HEK293 (cell line): ENCODE data around the gene FAM200C.

Experiments
- CTCF ChIA-PET: fragments of 350-600 bp; formaldehyde crosslinking; extraction: SDS; loops from one replicate; lab custom pipeline; 2021; ENCODE audit warnings: antibody characterized with exemption; lab: Yijun Ruan, JAX
- POLR2A ChIA-PET: fragments of 300-600 bp; formaldehyde crosslinking; extraction: SDS; loops from one replicate; lab custom pipeline; 2020; ENCODE audit warnings: antibody characterized with exemption, inconsistent platforms; lab: Yijun Ruan, JAX
- H3K27ac ChIP-seq: fragments of 200-500 bp; sonication (Bioruptor generic); 2 replicates; pipeline ENCODE4 v1.5.1; 2014; ENCODE audit warnings: low read depth, low read length, control low read depth, inconsistent platforms; ENCODE audit errors: extremely low read depth
- H3K36me3 ChIP-seq, 2 experiments: fragments of 200-500 bp in 1 of 2; sonication (Bioruptor generic) in 1 of 2; 1 replicate in 1 of 2; 2 replicates in 1 of 2; pipeline ENCODE4 v1.5.1; 2014 to 2017; ENCODE audit warnings: inconsistent platforms in 2 of 2, low read length in 2 of 2; ENCODE audit not compliant: control insufficient read depth in 2 of 2, insufficient read depth in 1 of 2
- H3K4me1 ChIP-seq: fragments of 200-500 bp; sonication (Bioruptor generic); 2 replicates; pipeline ENCODE4 v1.5.1; 2014; ENCODE audit warnings: mild to moderate bottlenecking, low read length, inconsistent platforms; ENCODE audit not compliant: control insufficient read depth, insufficient read depth
- H3K4me3 ChIP-seq: 2 replicates; pipeline ENCODE4 v1.5.1; 2011; ENCODE audit warnings: low read depth, mild to moderate bottlenecking, control low read depth, low read length, moderate library complexity
- H3K9me3 ChIP-seq: fragments of 200-500 bp; sonication (Bioruptor generic); 2 replicates; pipeline ENCODE4 v1.5.1; 2014; ENCODE audit warnings: low read depth, low read length, inconsistent platforms; ENCODE audit not compliant: control insufficient read depth, insufficient read depth
- CTCF ChIP-seq: fragments of 450-650 bp; formaldehyde crosslinking; IDR thresholded peaks from 2 replicates; pipeline ENCODE4 v1.5.1; 2016; ENCODE audit warnings: missing biosample characterization, missing genetic modification characterization
- GLIS1 ChIP-seq: fragments of 450-650 bp; formaldehyde crosslinking; IDR thresholded peaks from 2 replicates; pipeline ENCODE4 v1.5.1; 2016; ENCODE audit warnings: missing biosample characterization, missing genetic modification characterization
- PBX3 ChIP-seq: sonication (generic); formaldehyde crosslinking; IDR thresholded peaks from 2 replicates; pipeline ENCODE4 v1.8.1; 2022; ENCODE audit warnings: mild to moderate bottlenecking, moderate library complexity, missing genetic modification reagents
- REST ChIP-seq: fragments of 450-650 bp; formaldehyde crosslinking; IDR thresholded peaks from 2 replicates; pipeline ENCODE4 v1.5.1; 2016; ENCODE audit warnings: missing biosample characterization, missing genetic modification characterization
- SCRT1 ChIP-seq: fragments of 450-650 bp; formaldehyde crosslinking; IDR thresholded peaks from 2 replicates; pipeline ENCODE4 v1.5.1; 2016; ENCODE audit warnings: missing biosample characterization, missing genetic modification characterization, borderline replicate concordance
- SP7 ChIP-seq: fragments of 450-650 bp; formaldehyde crosslinking; IDR thresholded peaks from 2 replicates; pipeline ENCODE4 v1.5.1; 2016; ENCODE audit warnings: missing biosample characterization, missing genetic modification characterization
- ZBTB11 ChIP-seq: fragments of 450-650 bp; formaldehyde crosslinking; conservative IDR thresholded peaks from 2 replicates; pipeline ENCODE4 v1.5.1; 2016; ENCODE audit warnings: low read depth, missing biosample characterization, missing genetic modification characterization
- ZBTB17 ChIP-seq: fragments of 450-650 bp; formaldehyde crosslinking; IDR thresholded peaks from 2 replicates; pipeline ENCODE4 v1.5.1; 2016; ENCODE audit warnings: missing biosample characterization, missing genetic modification characterization
- ZNF10 ChIP-seq: fragments of 450-650 bp; formaldehyde crosslinking; IDR thresholded peaks from 2 replicates; pipeline ENCODE4 v1.5.1; 2017; ENCODE audit warnings: missing biosample characterization, missing genetic modification characterization
- ZNF138 ChIP-seq: fragments of 450-650 bp; formaldehyde crosslinking; IDR thresholded peaks from 2 replicates; pipeline ENCODE4 v1.5.1; 2016; ENCODE audit warnings: missing biosample characterization, missing genetic modification characterization, borderline replicate concordance
- ZNF19 ChIP-seq: fragments of 450-650 bp; formaldehyde crosslinking; IDR thresholded peaks from 2 replicates; pipeline ENCODE4; 2016; ENCODE audit warnings: missing biosample characterization, missing genetic modification characterization, low read depth
- ZNF292 ChIP-seq: fragments of 450-650 bp; formaldehyde crosslinking; IDR thresholded peaks from 2 replicates; pipeline ENCODE4 v1.5.1; 2016; ENCODE audit warnings: low read depth, missing biosample characterization, missing genetic modification characterization, borderline replicate concordance
- ZNF341 ChIP-seq: fragments of 450-650 bp; formaldehyde crosslinking; IDR thresholded peaks from 2 replicates; pipeline ENCODE4; 2016; ENCODE audit warnings: low read depth, missing biosample characterization, missing genetic modification characterization
- ZNF354C ChIP-seq: fragments of 450-650 bp; formaldehyde crosslinking; IDR thresholded peaks from 2 replicates; pipeline ENCODE4 v1.5.1; 2016; ENCODE audit warnings: missing biosample characterization, missing genetic modification characterization, low read depth, borderline replicate concordance
- ZNF48 ChIP-seq: fragments of 450-650 bp; formaldehyde crosslinking; IDR thresholded peaks from 2 replicates; pipeline ENCODE4 v1.5.1; 2016; ENCODE audit warnings: missing biosample characterization, missing genetic modification characterization
- ZNF501 ChIP-seq: fragments of 450-650 bp; formaldehyde crosslinking; IDR thresholded peaks from 2 replicates; pipeline ENCODE4 v1.5.1; 2016; ENCODE audit warnings: missing biosample characterization, missing genetic modification characterization
- ZNF529 ChIP-seq: fragments of 450-650 bp; formaldehyde crosslinking; IDR thresholded peaks from 2 replicates; pipeline ENCODE4 v1.5.1; 2017; ENCODE audit warnings: missing genetic modification characterization, missing biosample characterization; ENCODE audit not compliant: insufficient replicate concordance
- ZNF530 ChIP-seq: fragments of 450-650 bp; formaldehyde crosslinking; IDR thresholded peaks from 2 replicates; pipeline ENCODE4 v1.5.1; 2016; ENCODE audit warnings: low read depth, missing biosample characterization, missing genetic modification characterization
- ZNF558 ChIP-seq: fragments of 450-650 bp; formaldehyde crosslinking; IDR thresholded peaks from 2 replicates; pipeline ENCODE4 v1.5.1; 2016; ENCODE audit warnings: missing biosample characterization, missing genetic modification characterization
- ZNF561 ChIP-seq: fragments of 450-650 bp; IDR thresholded peaks from 2 replicates; pipeline ENCODE4 v1.5.1; 2018; ENCODE audit warnings: missing biosample characterization, missing genetic modification characterization, borderline replicate concordance
- ZNF585B ChIP-seq: fragments of 450-650 bp; formaldehyde crosslinking; IDR thresholded peaks from 2 replicates; pipeline ENCODE4 v1.5.1; 2016; ENCODE audit warnings: missing biosample characterization, missing genetic modification characterization
- ZNF600 ChIP-seq: fragments of 450-650 bp; formaldehyde crosslinking; IDR thresholded peaks from 2 replicates; pipeline ENCODE4 v1.5.1; 2016; ENCODE audit warnings: missing biosample characterization, missing genetic modification characterization
- ZNF645 ChIP-seq: fragments of 450-650 bp; formaldehyde crosslinking; IDR thresholded peaks from 2 replicates; pipeline ENCODE4; 2016; ENCODE audit warnings: missing biosample characterization, missing genetic modification characterization
- ZNF670 ChIP-seq: fragments of 450-650 bp; formaldehyde crosslinking; IDR thresholded peaks from 2 replicates; pipeline ENCODE4 v1.5.1; 2016; ENCODE audit warnings: missing biosample characterization, missing genetic modification characterization, low read depth

FAM200C gene

GRCh38 chr5:160439205-160439600 lies 39.3 kb upstream of the FAM200C start (continued):
- TF ChIP-seq ZNF10, result peak; percentile 63; the same call in 1 of the 2 replicates

GRCh38 chr5:160438316-160439204 lies 38.7 kb upstream of the FAM200C start:
- H3K9me3 ChIP-seq, result no peaks in the 10 kb centered on the region
- H3K36me3 ChIP-seq, result no peaks in the 10 kb centered on the region
- H3K4me3 ChIP-seq, result peak overlapping the region; percentile 21; the same call in 1 of the 2 replicates
- ChIA-PET POLR2A (interaction anchor here (0.7 to 1.7 kb wide), 3 partner anchors 17 to 19 kb away, joined by 5 to 9 read pairs (median 7); partner anchors contain the start of genes PTTG1 and SLU7), CTCF (interaction anchor here (0.5 to 4.1 kb wide), 41 partner anchors 8 to 1445 kb away, joined by 3 to 56 read pairs (median 5); partner anchors contain the start of genes C1QTNF2, PTTG1 and SLU7)
- no peak overlapping the region for H3K27ac ChIP-seq
- no peaks in the 10 kb centered on the region; the same call in 1 of the 2 replicates for H3K4me1 ChIP-seq
- no peak for TF ChIP-seq ZNF48 (tag by site-specific recombination)
- TF ChIP-seq SP7, result no peak; the same call in 1 of the 2 replicates
- no peak for TF ChIP-seq ZNF645 (tag by site-specific recombination)
- TF ChIP-seq GLIS1 (tag by site-specific recombination), result no peak
- TF ChIP-seq PBX3 (CRISPR knock-in tag), result 0 out of 2 replicates have a peak, but pooled peaks have one; percentile 27
- peak; percentile 92 for TF ChIP-seq CTCF (tag by site-specific recombination)
- TF ChIP-seq ZBTB11 (tag by site-specific recombination), result no peak
- TF ChIP-seq ZNF354C (tag by site-specific recombination), result no peak
- no peak for TF ChIP-seq ZNF501 (tag by site-specific recombination)
- no peak; the same call in 1 of the 2 replicates for TF ChIP-seq ZNF558 (tag by site-specific recombination)
- 0 out of 2 replicates have a peak, but pooled peaks have one; percentile 42 for TF ChIP-seq ZNF600
- TF ChIP-seq REST, result no peak
- TF ChIP-seq ZNF670 (tag by site-specific recombination), result no peak
- TF ChIP-seq ZNF19 (tag by site-specific recombination), result no peak
- TF ChIP-seq ZNF292 (tag by site-specific recombination), result no peak
- no peak for TF ChIP-seq ZNF585B (tag by site-specific recombination)
- TF ChIP-seq ZNF529 (tag by site-specific recombination), result no peak
- peak; percentile 86 for TF ChIP-seq ZNF341 (tag by site-specific recombination)
- TF ChIP-seq ZNF561 (tag by site-specific recombination), result no peak
- no peak for TF ChIP-seq ZNF530 (tag by site-specific recombination)
- peak; percentile 75 for TF ChIP-seq ZBTB17
- TF ChIP-seq SCRT1, result no peak
- no peak for TF ChIP-seq ZNF138 (tag by site-specific recombination)
